Coronary artery (tissue), 2 donors: Measurements from ENCODE around the gene BCL6.
"Not testable (repeated sequence)": the region's sequence is repeated elsewhere in the genome, so short reads cannot be mapped to it uniquely, and the experiment has no call there.

Experiments used
- DNase-seq: peaks from one replicate; pipeline ENCODE4 v3.0.0-alpha.2; 2017; ENCODE audit warnings: low spot score
- H3K27ac ChIP-seq, 2 donors: fragments of 200-600 bp; sonication (generic); one replicate each; pipeline ENCODE4 v1.5.1; 2016 to 2019
- H3K4me3 ChIP-seq: fragments of 200-600 bp; sonication (generic); 2 replicates; pipeline ENCODE4 v1.5.1; 2016; ENCODE audit warnings: mild to moderate bottlenecking, moderate library complexity
- TF ChIP-seq, protein P1 (sequence below): fragments of 200-600 bp; sonication (generic); IDR thresholded peaks from one replicate; pipeline ENCODE4 v1.5.1; 2019; ENCODE audit warnings: antibody characterized with exemption

The BCL6 gene

GRCh38 chr3:187684880-187685279, 60.4 kb downstream of the BCL6 start:
- no peak overlapping the region for H3K27ac ChIP-seq
- TF ChIP-seq, protein P1, sequence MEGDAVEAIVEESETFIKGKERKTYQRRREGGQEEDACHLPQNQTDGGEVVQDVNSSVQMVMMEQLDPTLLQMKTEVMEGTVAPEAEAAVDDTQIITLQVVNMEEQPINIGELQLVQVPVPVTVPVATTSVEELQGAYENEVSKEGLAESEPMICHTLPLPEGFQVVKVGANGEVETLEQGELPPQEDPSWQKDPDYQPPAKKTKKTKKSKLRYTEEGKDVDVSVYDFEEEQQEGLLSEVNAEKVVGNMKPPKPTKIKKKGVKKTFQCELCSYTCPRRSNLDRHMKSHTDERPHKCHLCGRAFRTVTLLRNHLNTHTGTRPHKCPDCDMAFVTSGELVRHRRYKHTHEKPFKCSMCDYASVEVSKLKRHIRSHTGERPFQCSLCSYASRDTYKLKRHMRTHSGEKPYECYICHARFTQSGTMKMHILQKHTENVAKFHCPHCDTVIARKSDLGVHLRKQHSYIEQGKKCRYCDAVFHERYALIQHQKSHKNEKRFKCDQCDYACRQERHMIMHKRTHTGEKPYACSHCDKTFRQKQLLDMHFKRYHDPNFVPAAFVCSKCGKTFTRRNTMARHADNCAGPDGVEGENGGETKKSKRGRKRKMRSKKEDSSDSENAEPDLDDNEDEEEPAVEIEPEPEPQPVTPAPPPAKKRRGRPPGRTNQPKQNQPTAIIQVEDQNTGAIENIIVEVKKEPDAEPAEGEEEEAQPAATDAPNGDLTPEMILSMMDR: no peak
- no peak for DNase-seq
- H3K4me3 ChIP-seq: no peak overlapping the region

DNA sequence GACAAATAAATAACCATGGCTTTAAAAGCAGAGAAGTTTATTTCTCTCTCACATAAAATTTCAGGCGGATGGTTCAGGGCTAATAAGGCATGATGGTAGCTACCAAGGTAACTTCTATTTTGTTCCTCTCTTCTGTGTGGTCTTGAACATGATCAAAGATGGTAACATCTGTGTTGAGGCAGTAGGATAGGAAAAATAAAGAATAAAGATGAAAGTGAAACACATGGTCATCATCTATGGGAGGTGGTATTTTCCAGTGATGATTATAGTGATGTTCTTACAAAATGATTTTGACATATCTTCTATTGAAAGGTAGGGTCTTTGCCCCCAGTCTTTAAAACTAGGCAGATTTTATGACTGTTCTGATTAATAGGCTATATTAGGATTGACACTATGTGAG, 60.8 kb downstream of the BCL6 start:
- TF ChIP-seq, protein P1: no peak
- Histone ChIP-seq H3K4me3 (no peak overlapping the region), H3K27ac (no peak overlapping the region)
- DNase-seq: no peak

GRCh38 chr3:187681756-187682155, 63.5 kb downstream of the BCL6 start:
- not testable (repeated sequence) for DNase-seq, H3K27ac ChIP-seq, H3K4me3 ChIP-seq

DNA sequence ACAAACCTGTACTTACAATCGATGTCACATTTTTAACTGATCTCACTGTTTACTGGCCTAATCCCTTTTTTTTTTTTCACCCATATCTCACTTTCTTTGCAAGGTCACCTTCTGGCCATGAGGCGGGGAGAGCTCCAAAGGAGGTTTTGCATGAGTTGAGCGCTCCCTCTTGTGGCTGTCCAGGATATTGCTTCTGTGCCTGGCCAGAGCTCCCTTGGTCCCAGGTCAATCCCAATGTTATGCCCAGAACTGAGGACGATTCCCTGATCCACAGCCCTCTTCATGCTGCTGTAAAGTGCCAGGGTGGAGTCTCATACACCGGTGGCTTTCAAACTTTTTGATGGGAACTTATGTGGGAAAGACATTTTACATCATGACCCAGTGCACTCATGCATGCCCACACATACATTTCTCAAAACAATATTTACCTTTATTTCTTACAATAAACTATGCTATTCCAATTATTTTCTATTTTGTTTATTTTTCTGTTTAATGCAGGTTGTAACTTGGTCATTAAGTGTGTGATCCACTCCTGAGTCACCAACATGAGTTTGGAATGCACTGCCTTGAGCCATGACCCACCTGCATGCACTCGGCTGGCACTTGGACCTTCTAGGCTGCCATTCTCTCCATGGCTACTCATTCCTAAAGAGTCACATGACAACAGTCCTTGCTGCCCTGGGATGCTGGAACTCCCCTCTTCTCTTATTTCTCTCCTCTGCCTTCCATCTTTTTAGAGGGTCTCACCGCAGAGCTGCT, 65.5 kb downstream of the BCL6 start:
- Histone ChIP-seq H3K4me3 (no peak overlapping the region), H3K27ac (no peak overlapping the region)
- TF ChIP-seq, protein P1: peak; percentile 84
- DNase-seq: no peak

DNA sequence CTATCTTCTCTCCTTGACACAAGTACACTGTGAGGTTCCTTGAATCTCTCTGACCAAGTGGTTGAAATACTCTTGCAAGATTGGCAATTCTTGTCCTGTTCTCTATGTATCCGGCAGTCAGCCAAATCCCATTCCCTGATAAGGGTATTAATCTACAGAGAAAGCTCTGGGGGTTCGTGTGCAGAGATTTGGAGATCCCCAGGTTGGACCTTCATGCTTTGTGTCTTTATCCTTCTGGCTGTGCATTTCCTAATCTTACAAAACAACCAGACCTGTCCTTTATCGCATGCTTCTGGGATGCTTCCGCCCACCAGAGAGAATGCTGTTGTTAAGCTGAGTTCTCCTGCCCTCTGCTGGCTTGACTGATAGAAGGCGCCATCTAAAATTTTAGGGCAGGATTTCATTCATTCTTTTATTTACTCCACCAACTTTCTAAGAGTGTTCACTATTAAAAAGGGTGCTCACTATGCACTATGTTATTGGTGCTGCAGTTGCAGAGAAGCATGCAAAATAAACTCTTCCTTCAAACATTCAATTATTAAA, 66.5 kb downstream of the BCL6 start:
- Histone ChIP-seq H3K27ac (no peak overlapping the region), H3K4me3 (no peak overlapping the region)
- DNase-seq: no peak
- TF ChIP-seq, protein P1: peak; percentile 20

DNA sequence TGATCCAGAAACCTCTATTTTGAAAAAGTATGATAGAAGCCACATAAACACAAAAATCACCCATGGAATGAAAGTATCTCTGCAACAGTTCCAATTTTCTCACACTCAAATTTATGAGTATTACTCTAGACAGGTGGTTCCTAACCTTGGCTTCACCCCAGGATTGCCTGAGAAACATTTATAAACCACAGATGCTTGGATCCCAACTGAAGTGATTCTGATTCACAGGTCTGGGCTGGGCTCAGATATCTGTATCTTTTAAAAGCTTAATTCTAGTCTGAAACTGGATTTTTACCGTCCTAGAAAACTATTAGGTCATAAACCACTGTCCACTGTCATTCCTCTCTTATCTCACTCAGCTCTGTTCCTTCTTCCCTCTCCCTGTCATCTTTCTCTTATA, 67.7 kb downstream of the BCL6 start:
- no peak for DNase-seq
- TF ChIP-seq, protein P1: no peak
- Histone ChIP-seq H3K4me3 (no peak overlapping the region), H3K27ac (no peak overlapping the region)

GRCh38 chr3:187673012-187673411, 72.3 kb downstream of the BCL6 start:
- TF ChIP-seq, protein P1: no peak
- Histone ChIP-seq H3K4me3 (no peak overlapping the region), H3K27ac (no peak overlapping the region)
- no peak for DNase-seq
